ENCODE results near the gene TRIOBP.
"Not testable (repeated sequence)": the region's sequence is repeated elsewhere in the genome, so short reads cannot be mapped to it uniquely, and the experiment has no call there.

The TRIOBP gene

DNA sequence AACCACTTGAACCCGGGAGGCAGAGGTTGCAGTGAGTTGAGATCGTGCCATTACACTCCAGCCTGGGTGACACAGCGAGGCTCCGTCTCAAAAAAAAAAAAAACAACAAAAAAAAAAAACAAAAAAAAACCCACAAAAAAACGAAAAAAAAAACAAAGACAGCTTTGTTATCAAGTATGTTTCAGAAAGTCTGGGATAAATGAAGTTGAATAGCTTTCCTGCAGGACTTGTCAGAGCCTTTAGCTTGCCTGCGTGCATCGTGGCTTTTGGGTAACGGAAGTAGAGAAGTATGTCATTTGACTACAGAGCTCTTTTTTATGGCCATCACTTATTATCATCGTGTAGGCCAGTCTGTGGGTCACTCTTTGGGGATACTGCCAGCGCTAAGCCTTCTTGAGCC lies 14.6 kb downstream of the TRIOBP start:
- no peaks in the 10 kb centered on the region for H3K9me3 ChIP-seq (ENCODE audit: low read depth, low read length)
- H3K36me3 ChIP-seq (ENCODE audit: insufficient read depth, low read length), result no peaks in the 10 kb centered on the region
- no peak overlapping the region for H3K27ac ChIP-seq
- no peak overlapping the region for H3K4me3 ChIP-seq
- H3K9ac ChIP-seq (ENCODE audit: insufficient read length), result no peak overlapping the region
- no peak for TF ChIP-seq POLR2AphosphoS5 (IDR thresholded peaks at IDR 0.05; ENCODE audit: borderline replicate concordance, low read depth, low read length)
- no peak for TF ChIP-seq EZH2 (IDR thresholded peaks at IDR 0.05)
- TF ChIP-seq FOXP2 (optimal IDR thresholded peaks at IDR 0.05; ENCODE audit: control extremely low read depth, extremely low read length, insufficient read depth), result no peak
- DNase-seq (ENCODE audit: low read depth, low spot score), result no peak

DNA sequence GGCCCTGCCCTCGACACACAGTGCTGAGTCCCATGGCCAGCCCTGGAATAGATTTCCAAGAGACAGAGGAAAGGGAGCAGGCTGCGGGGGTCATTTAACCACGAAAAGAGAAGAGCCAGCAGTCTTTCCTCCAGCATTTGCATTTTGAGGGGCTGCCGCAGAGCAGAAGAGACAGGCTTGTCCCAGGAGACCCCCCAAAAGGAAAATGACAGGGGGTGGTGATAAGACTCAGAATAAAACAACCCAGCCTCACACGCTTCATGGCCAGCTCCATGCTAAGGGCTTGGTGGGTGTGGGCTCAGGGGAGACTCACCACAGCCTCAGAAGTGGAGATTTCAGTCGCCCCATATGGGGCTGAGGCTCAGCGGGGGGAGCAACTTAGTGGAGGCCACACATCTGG lies 16.9 kb downstream of the TRIOBP start:
- Histone ChIP-seq H3K27ac (no peak overlapping the region), H3K4me3 (no peak overlapping the region)

DNA sequence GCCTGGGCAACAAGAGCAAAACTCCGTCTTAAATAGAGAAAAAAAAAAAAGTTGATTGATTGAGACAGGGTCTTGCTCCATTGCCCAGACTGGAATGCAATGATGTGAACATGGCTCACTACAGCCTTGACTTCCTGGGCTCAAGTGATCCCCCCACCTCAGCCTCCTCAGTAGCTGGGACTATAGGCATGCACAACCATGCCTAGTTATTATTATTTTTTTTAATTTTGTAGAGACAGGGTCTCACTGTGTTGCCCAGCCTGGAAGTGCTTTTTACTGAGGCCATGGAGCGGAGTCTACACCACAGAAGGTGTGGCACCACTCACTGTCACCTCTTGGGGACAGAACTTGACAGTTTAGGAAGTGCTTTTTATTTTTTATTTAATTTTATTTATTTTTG lies 17.8 kb downstream of the TRIOBP start:
- H3K36me3 ChIP-seq (ENCODE audit: insufficient read depth, low read length), result no peaks in the 10 kb centered on the region

More for the DNA sequence above, 16.9 kb downstream of the TRIOBP start:
- Histone ChIP-seq H3K9ac (ENCODE audit: insufficient read length) (no peak overlapping the region), H3K9me3 (ENCODE audit: low read depth, low read length) (no peaks in the 10 kb centered on the region), H3K36me3 (ENCODE audit: insufficient read depth, low read length) (no peaks in the 10 kb centered on the region)
- no peak for DNase-seq (ENCODE audit: low read depth, low spot score)
- TF ChIP-seq EZH2 (IDR thresholded peaks at IDR 0.05) (no peak), POLR2AphosphoS5 (IDR thresholded peaks at IDR 0.05; ENCODE audit: borderline replicate concordance, low read depth, low read length) (no peak), FOXP2 (optimal IDR thresholded peaks at IDR 0.05; ENCODE audit: control extremely low read depth, extremely low read length, insufficient read depth) (no peak)

DNA sequence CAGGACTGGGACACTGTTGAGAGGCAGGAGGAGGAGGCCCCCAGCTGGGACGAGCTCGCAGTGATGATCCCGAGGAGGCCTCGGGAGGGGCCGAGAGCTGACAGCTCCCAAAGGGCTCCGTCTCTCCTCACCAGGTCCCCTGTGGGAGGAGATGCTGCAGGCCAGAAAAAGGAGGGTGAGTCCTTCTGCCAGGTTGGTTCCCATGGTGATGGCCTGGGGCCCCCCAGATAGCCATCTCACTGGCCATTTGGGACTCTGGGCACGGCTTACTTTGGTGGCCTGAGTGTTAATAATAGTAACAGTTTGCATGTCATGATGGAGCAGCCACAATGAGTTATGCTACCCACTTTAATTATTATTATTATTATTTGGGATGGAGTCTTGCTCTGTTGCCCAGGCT lies 18.9 kb downstream of the TRIOBP start:
- H3K9ac ChIP-seq (ENCODE audit: insufficient read length), result no peak overlapping the region
- TF ChIP-seq POLR2AphosphoS5 (IDR thresholded peaks at IDR 0.05; ENCODE audit: borderline replicate concordance, low read depth, low read length) (no peak), FOXP2 (optimal IDR thresholded peaks at IDR 0.05; ENCODE audit: control extremely low read depth, extremely low read length, insufficient read depth) (no peak)

More for the DNA sequence above, 17.8 kb downstream of the TRIOBP start:
- DNase-seq (ENCODE audit: low read depth, low spot score), result no peak
- Histone ChIP-seq H3K27ac (no peak overlapping the region), H3K9me3 (ENCODE audit: low read depth, low read length) (no peaks in the 10 kb centered on the region), H3K9ac (ENCODE audit: insufficient read length) (no peak overlapping the region), H3K4me3 (no peak overlapping the region)
- TF ChIP-seq POLR2AphosphoS5 (IDR thresholded peaks at IDR 0.05; ENCODE audit: borderline replicate concordance, low read depth, low read length) (no peak), EZH2 (IDR thresholded peaks at IDR 0.05) (no peak), FOXP2 (optimal IDR thresholded peaks at IDR 0.05; ENCODE audit: control extremely low read depth, extremely low read length, insufficient read depth) (no peak)

DNA sequence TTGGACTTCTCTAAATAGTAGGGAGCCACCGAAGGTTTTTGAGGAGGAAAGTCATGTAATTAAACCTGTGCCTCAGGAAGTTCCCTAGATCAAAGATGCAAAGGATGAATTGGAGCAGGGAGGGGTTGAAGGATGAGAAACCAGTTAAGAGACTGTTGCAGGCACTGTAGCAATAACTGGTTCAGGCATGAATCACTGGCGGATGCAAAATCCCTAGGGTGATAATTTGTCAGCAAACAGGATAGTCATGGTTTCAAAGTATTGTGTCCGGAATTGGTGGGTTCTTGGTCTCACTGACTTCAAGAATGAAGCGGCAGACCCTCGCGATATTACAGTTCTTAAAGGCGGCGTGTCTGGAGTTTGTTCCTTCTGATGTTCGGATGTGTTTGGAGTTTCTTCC lies 19.9 kb downstream of the TRIOBP start:
- H3K27ac ChIP-seq, result no peak overlapping the region
- H3K4me3 ChIP-seq, result no peak overlapping the region
- no peak overlapping the region for H3K9ac ChIP-seq (ENCODE audit: insufficient read length)
- DNase-seq (ENCODE audit: low read depth, low spot score), result no peak
- no peak for TF ChIP-seq EZH2 (IDR thresholded peaks at IDR 0.05)
- no peak for TF ChIP-seq FOXP2 (optimal IDR thresholded peaks at IDR 0.05; ENCODE audit: control extremely low read depth, extremely low read length, insufficient read depth)
- no peak for TF ChIP-seq POLR2AphosphoS5 (IDR thresholded peaks at IDR 0.05; ENCODE audit: borderline replicate concordance, low read depth, low read length)
- H3K9me3 ChIP-seq (ENCODE audit: low read depth, low read length), result no peaks in the 10 kb centered on the region
- H3K36me3 ChIP-seq (ENCODE audit: insufficient read depth, low read length), result no peaks in the 10 kb centered on the region

More for the DNA sequence above, 18.9 kb downstream of the TRIOBP start:
- no peak for DNase-seq (ENCODE audit: low read depth, low spot score)
- Histone ChIP-seq H3K36me3 (ENCODE audit: insufficient read depth, low read length) (no peaks in the 10 kb centered on the region), H3K9me3 (ENCODE audit: low read depth, low read length) (no peaks in the 10 kb centered on the region), H3K27ac (no peak overlapping the region), H3K4me3 (no peak overlapping the region)

DNA sequence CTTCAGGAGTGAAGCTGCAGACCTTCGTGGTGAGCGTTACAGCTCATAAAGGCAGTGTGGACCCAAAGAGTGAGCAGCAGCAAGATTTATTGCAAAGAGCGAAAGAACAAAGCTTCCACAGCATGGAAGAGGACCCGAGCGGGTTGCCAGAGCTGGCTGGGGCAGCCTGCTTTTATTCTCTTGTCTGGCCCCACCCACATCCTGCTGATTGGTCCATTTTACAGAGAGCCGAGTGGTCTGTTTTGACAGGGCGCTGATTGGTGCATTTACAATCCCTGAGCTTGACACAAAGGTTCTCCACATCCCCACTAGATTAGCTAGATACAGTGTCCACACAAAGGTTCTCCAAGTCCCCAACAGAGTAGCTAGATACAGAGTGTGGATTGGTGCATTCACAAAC lies 20.4 kb downstream of the TRIOBP start:
- not testable (repeated sequence) for H3K27ac ChIP-seq; DNase-seq (ENCODE audit: low read depth, low spot score); H3K4me3 ChIP-seq; H3K9ac ChIP-seq (ENCODE audit: insufficient read length); H3K36me3 ChIP-seq (ENCODE audit: insufficient read depth, low read length); H3K9me3 ChIP-seq (ENCODE audit: low read depth, low read length)

DNA sequence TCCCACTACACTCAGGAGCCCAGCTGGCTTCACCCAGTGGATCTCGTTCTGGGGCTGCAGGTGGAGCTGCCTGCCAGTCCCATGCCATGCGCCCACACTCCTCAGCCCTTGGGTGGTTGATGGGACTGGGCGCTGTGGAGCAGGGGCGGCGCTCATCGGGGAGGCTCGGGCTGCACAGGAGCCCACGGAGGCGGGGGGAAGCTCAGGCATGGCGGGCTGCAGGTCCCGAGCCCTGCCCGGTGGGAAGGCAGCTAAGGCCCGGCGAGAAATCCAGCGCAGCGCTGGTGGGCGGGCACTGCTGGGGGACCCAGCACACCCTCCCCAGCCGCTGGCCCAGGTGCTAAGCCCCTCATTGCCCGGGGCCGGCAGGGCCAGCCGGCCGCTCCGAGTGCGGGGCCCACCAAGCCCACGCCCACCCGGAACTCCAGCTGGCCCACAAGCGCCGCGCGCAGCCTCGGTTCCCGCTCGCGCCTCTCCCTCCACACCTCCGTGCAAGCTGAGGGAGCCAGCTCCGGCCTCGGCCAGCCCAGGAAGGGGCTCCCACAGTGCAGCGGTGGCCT lies 21.0 kb downstream of the TRIOBP start:
- not testable (repeated sequence) for H3K4me3 ChIP-seq; H3K9ac ChIP-seq (ENCODE audit: insufficient read length); H3K9me3 ChIP-seq (ENCODE audit: low read depth, low read length); H3K36me3 ChIP-seq (ENCODE audit: insufficient read depth, low read length); H3K27ac ChIP-seq; DNase-seq (ENCODE audit: low read depth, low spot score)

DNA sequence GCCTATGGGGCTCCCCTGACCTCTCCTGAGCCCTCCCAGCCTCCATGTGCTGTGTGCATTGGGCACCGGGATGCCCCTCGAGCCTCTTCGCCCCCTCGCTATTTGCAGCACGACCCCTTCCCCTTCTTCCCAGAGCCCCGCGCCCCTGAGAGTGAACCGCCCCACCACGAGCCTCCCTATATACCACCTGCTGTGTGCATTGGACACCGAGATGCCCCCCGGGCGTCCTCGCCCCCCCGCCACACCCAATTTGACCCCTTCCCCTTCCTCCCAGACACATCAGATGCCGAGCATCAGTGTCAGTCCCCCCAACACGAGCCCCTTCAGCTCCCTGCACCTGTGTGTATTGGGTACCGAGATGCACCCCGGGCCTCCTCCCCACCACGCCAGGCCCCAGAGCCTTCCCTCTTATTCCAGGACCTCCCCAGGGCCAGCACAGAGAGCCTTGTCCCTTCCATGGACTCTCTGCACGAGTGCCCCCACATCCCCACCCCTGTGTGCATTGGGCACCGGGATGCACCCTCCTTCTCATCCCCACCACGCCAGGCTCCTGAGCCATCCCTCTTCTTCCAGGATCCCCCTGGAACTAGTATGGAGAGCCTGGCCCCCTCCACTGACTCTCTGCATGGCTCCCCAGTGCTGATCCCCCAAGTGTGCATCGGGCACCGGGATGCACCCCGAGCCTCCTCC lies 28.8 kb downstream of the TRIOBP start:
- Histone ChIP-seq H3K9ac (ENCODE audit: insufficient read length) (no peak overlapping the region), H3K9me3 (ENCODE audit: low read depth, low read length) (no peaks in the 10 kb centered on the region), H3K27ac (no peak overlapping the region), H3K36me3 (ENCODE audit: insufficient read depth, low read length) (no peaks in the 10 kb centered on the region), H3K4me3 (no peak overlapping the region)
- TF ChIP-seq EZH2 (IDR thresholded peaks at IDR 0.05) (no peak), FOXP2 (optimal IDR thresholded peaks at IDR 0.05; ENCODE audit: control extremely low read depth, extremely low read length, insufficient read depth) (no peak), POLR2AphosphoS5 (IDR thresholded peaks at IDR 0.05; ENCODE audit: borderline replicate concordance, low read depth, low read length) (no peak)
- no peak for DNase-seq (ENCODE audit: low read depth, low spot score)

DNA sequence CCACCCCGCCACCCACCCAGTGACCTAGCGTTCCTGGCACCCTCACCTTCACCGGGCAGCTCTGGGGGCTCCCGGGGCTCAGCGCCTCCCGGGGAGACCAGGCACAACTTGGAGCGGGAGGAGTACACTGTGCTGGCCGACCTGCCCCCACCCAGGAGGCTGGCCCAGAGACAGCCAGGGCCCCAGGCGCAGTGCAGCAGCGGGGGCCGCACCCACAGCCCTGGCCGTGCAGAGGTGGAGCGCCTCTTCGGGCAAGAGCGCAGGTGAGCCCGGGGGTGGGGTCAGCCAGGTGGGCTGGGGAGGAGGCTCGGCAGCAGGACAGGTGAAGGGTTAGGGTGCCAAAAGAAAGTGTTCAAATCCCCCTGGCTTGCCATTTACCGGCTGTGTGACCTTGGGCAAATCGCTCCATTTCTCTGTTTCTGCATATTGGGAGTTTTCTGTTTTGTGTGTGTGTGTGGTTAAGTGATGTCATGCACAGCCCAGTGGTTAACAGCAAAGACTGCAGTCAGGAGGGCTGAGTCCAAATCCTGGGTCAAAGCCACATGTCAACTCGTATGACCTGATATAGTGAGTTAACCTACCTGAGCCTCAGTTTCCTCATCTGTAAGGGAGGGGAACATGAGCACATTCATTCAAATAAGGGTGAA lies 29.5 kb downstream of the TRIOBP start:
- no peaks in the 10 kb centered on the region for H3K36me3 ChIP-seq (ENCODE audit: insufficient read depth, low read length)
- no peak overlapping the region for H3K4me3 ChIP-seq
- no peak overlapping the region for H3K27ac ChIP-seq
- TF ChIP-seq FOXP2 (optimal IDR thresholded peaks at IDR 0.05; ENCODE audit: control extremely low read depth, extremely low read length, insufficient read depth) (no peak), EZH2 (IDR thresholded peaks at IDR 0.05) (no peak), POLR2AphosphoS5 (IDR thresholded peaks at IDR 0.05; ENCODE audit: borderline replicate concordance, low read depth, low read length) (no peak)
- no peak for DNase-seq (ENCODE audit: low read depth, low spot score)
- H3K9me3 ChIP-seq (ENCODE audit: low read depth, low read length), result no peaks in the 10 kb centered on the region
- no peak overlapping the region for H3K9ac ChIP-seq (ENCODE audit: insufficient read length)

All from SK-N-MC (cell line).